IMR-90 (cell line): Measurements from ENCODE around the gene GKN2.

ENCODE experiments used
- CEBPB ChIP-seq: IDR thresholded peaks from 2 replicates; pipeline ENCODE4 v1.6.1; 2012; ENCODE audit warnings: low read depth, low read length, improper control_type of control experiment
- SMC3 ChIP-seq: fragments of 150-350 bp; IDR thresholded peaks from 2 replicates; pipeline ENCODE4 v1.6.1; 2016; ENCODE audit warnings: low read depth, mild to moderate bottlenecking, antibody characterized with exemption, low read length, moderate library complexity
- TF ChIP-seq, protein P1 (sequence below): conservative IDR thresholded peaks from 2 replicates; pipeline ENCODE4 v1.5.1; 2012; ENCODE audit warnings: mild to moderate bottlenecking, low read depth, low read length, improper control_type of control experiment
- TF ChIP-seq, protein P2 (sequence below): fragments of 150-350 bp; IDR thresholded peaks from 2 replicates; pipeline ENCODE4 v1.6.1; 2016; ENCODE audit warnings: low read depth, mild to moderate bottlenecking, low read length, moderate library complexity, borderline replicate concordance
- TF ChIP-seq, protein P3 (sequence below): fragments of 150-350 bp; IDR thresholded peaks from 2 replicates; pipeline ENCODE4 v1.6.1; 2017; ENCODE audit warnings: mild to moderate bottlenecking, antibody characterized with exemption, low read length, low read depth

DNA sequence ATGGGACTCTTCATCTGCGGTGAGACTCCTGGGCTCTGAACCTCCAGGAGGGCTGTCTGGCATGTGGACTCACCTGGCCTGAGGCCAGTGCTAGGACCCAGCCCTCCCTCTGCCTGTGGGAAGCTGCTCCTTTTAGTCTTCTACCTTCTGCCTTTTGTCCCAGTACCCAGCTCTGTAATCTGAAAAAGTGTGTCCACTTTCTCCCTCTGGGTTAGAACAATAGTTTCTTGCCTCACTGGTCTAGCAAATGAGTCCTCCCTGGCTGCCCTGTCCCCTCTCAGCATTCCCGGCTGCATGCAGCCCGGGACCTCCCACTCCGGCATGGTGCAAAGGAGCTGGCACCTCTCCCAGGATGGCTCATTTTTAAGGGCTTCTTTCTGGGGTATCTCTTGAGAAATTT is 25.9 kb downstream of the GKN2 start:
- TF ChIP-seq CEBPB (no peak), SMC3 (no peak)
- TF ChIP-seq, protein P1, sequence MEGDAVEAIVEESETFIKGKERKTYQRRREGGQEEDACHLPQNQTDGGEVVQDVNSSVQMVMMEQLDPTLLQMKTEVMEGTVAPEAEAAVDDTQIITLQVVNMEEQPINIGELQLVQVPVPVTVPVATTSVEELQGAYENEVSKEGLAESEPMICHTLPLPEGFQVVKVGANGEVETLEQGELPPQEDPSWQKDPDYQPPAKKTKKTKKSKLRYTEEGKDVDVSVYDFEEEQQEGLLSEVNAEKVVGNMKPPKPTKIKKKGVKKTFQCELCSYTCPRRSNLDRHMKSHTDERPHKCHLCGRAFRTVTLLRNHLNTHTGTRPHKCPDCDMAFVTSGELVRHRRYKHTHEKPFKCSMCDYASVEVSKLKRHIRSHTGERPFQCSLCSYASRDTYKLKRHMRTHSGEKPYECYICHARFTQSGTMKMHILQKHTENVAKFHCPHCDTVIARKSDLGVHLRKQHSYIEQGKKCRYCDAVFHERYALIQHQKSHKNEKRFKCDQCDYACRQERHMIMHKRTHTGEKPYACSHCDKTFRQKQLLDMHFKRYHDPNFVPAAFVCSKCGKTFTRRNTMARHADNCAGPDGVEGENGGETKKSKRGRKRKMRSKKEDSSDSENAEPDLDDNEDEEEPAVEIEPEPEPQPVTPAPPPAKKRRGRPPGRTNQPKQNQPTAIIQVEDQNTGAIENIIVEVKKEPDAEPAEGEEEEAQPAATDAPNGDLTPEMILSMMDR, result no peak
- TF ChIP-seq, protein P2, sequence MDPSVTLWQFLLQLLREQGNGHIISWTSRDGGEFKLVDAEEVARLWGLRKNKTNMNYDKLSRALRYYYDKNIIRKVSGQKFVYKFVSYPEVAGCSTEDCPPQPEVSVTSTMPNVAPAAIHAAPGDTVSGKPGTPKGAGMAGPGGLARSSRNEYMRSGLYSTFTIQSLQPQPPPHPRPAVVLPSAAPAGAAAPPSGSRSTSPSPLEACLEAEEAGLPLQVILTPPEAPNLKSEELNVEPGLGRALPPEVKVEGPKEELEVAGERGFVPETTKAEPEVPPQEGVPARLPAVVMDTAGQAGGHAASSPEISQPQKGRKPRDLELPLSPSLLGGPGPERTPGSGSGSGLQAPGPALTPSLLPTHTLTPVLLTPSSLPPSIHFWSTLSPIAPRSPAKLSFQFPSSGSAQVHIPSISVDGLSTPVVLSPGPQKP, result no peak
- TF ChIP-seq, protein P3, sequence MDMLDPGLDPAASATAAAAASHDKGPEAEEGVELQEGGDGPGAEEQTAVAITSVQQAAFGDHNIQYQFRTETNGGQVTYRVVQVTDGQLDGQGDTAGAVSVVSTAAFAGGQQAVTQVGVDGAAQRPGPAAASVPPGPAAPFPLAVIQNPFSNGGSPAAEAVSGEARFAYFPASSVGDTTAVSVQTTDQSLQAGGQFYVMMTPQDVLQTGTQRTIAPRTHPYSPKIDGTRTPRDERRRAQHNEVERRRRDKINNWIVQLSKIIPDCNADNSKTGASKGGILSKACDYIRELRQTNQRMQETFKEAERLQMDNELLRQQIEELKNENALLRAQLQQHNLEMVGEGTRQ, result no peak
